RWPE2 (cell line): ENCODE results near the gene CRYGN.

Experiments
- ATAC-seq: fragments of 200-7000 bp; cut with Tn5 transposase; 3 replicates; pipeline ENCODE4 v1.9.1; 2021; ENCODE audit warnings: low read depth
- DNase-seq: peaks from one replicate; pipeline ENCODE4 v3.0.0-alpha.2; 2020; ENCODE audit warnings: low spot score
- H3K27ac ChIP-seq: fragments of 450-650 bp; 2 replicates; pipeline ENCODE4 v1.5.1; 2017; ENCODE audit warnings: mild to moderate bottlenecking; ENCODE audit not compliant: poor library complexity, severe bottlenecking
- H3K27me3 ChIP-seq: fragments of 250-450 bp; sonication (Bioruptor Pico); 2 replicates; pipeline ENCODE4 v1.5.1; 2021; ENCODE audit warnings: mild to moderate bottlenecking, moderate library complexity; ENCODE audit not compliant: insufficient read depth, poor library complexity, severe bottlenecking
- H3K36me3 ChIP-seq: fragments of 250-450 bp; sonication (Bioruptor Pico); 2 replicates; pipeline ENCODE4 v1.5.1; 2020; ENCODE audit warnings: low read depth, mild to moderate bottlenecking, moderate library complexity
- H3K4me1 ChIP-seq: fragments of 250-450 bp; sonication (Bioruptor Pico); 2 replicates; pipeline ENCODE4 v1.5.1; 2021; ENCODE audit warnings: mild to moderate bottlenecking, moderate library complexity; ENCODE audit not compliant: insufficient read depth, poor library complexity, severe bottlenecking
- H3K4me3 ChIP-seq: fragments of 250-450 bp; sonication (Bioruptor Pico); 2 replicates; pipeline ENCODE4 v1.5.1; 2021; ENCODE audit warnings: mild to moderate bottlenecking, moderate library complexity; ENCODE audit not compliant: severe bottlenecking
- H3K9me3 ChIP-seq: fragments of 250-450 bp; sonication (Bioruptor Pico); 2 replicates; pipeline ENCODE4 v1.5.1; 2021; ENCODE audit warnings: mild to moderate bottlenecking, moderate library complexity; ENCODE audit not compliant: severe bottlenecking
- TF ChIP-seq, protein P1 (sequence below): fragments of 450-650 bp; IDR thresholded peaks from one replicate; pipeline ENCODE4 v1.5.1; 2017; ENCODE audit warnings: mild to moderate bottlenecking, moderate library complexity; ENCODE audit not compliant: poor library complexity, severe bottlenecking

Gene CRYGN

DNA sequence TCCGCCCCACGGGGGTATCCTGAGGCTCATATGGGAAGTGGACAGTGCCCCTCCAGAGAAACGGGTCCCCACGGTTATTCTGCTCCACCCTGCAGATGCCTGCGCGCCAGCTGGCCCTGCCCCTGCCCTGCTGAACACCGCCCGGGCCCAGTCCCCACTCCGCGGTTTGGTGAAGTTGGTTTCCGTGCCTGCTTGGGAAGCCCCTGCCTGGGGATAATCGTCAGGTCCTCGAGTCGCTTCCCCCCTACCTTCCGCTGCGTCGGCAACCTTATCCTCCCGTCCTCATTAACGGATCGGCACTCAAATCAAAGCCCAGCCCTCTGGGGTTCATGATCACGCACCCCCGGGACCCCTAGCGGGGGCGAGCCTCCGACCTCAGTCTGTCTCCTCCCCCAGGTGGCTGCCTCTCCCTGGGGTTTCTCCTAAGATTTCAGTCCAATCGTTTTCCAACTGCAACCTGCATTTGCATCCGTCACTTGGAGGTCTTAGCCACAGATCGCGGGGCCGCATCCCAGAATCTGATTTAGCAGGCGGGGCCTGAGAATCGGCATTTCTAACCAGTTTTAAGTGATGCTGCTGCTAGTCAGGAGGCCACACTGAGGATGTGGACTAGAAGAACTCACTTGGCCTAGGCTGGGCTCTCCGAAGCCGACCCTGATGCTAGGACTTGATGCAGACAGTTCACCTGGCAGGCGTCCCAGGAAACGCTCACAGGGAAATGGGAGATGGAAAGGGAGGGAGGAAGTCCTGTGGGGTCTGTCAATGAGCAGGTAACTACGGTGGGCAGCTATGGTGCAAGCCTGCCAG lies 57.7 kb downstream of the CRYGN start:
- Histone ChIP-seq H3K36me3 (no peaks in the 10 kb centered on the region), H3K4me3 (no peak overlapping the region), H3K9me3 (no peaks in the 10 kb centered on the region), H3K4me1 (no peaks in the 10 kb centered on the region), H3K27ac (no peak overlapping the region), H3K27me3 (peaks cover 12% of the 10 kb centered on the region)
- TF ChIP-seq, protein P1, sequence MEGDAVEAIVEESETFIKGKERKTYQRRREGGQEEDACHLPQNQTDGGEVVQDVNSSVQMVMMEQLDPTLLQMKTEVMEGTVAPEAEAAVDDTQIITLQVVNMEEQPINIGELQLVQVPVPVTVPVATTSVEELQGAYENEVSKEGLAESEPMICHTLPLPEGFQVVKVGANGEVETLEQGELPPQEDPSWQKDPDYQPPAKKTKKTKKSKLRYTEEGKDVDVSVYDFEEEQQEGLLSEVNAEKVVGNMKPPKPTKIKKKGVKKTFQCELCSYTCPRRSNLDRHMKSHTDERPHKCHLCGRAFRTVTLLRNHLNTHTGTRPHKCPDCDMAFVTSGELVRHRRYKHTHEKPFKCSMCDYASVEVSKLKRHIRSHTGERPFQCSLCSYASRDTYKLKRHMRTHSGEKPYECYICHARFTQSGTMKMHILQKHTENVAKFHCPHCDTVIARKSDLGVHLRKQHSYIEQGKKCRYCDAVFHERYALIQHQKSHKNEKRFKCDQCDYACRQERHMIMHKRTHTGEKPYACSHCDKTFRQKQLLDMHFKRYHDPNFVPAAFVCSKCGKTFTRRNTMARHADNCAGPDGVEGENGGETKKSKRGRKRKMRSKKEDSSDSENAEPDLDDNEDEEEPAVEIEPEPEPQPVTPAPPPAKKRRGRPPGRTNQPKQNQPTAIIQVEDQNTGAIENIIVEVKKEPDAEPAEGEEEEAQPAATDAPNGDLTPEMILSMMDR: no peak
- ATAC-seq (no peak), DNase-seq (peak; percentile 58)

DNA sequence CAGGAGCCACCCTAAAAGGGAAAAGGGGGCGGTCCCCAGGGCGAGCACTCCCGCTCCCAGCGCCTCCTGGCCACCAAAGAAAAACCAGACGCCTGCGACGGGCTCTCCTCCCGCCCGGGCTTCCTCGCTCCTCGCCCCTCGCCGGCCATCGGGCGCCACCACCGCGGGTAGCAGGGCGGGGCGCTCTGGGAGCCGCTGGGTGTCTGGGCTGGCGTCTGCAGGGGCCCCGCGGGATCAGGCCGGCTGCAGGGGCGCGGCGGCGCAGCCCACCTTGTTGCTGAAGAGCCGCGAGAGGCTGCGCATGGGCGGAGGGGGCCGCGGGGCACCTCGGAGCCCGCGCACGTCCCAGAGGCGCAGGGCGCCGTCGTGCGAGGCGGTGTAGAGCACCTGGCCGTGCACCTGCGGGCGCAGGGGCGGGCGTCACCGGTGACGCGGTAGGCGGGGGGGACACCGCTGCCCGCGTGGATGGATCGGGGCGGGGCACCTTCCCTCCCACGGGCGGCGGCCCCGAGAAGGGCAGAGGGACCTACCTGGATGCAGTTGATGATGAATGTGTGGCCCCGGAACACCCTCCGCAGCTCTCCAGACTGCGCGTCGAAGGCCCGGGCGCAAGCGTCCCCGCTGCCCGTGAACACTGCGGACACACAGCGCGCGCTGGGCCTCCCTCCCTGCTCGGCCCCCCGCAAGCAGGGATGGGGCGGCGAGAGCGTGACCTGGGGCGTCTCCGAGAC lies 58.4 kb downstream of the CRYGN start:
- TF ChIP-seq, protein P1: no peak
- Histone ChIP-seq H3K4me3 (no peak overlapping the region), H3K4me1 (no peaks in the 10 kb centered on the region), H3K36me3 (peaks cover 5% of the 10 kb centered on the region; the same call in 1 of the 2 replicates), H3K27me3 (peaks cover 12% of the 10 kb centered on the region), H3K9me3 (no peaks in the 10 kb centered on the region), H3K27ac (no peak overlapping the region)
- DNase-seq: no peak
- ATAC-seq: peak; percentile 22; the same call in 1 of the 3 replicates

DNA sequence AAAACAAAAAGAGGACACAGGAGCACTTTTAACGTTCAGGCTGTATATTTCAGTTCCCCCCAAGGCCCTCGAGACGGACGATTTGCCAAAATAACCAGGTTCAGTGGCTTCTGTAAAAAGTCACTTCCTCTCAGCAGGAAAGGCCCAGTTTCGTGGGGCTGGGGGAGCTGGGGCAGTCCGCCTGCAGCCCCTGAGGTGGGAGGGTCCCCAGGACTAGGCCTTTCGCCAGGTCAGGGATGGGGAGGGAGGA lies 58.9 kb downstream of the CRYGN start:
- no peak for DNase-seq
- H3K4me3 ChIP-seq: no peak overlapping the region
- peaks cover 5% of the 10 kb centered on the region; the same call in 1 of the 2 replicates for H3K36me3 ChIP-seq
- ATAC-seq: no peak
- no peak overlapping the region for H3K27ac ChIP-seq
- peaks cover 12% of the 10 kb centered on the region for H3K27me3 ChIP-seq
- no peaks in the 10 kb centered on the region for H3K9me3 ChIP-seq
- no peaks in the 10 kb centered on the region for H3K4me1 ChIP-seq
- TF ChIP-seq, protein P1: no peak

DNA sequence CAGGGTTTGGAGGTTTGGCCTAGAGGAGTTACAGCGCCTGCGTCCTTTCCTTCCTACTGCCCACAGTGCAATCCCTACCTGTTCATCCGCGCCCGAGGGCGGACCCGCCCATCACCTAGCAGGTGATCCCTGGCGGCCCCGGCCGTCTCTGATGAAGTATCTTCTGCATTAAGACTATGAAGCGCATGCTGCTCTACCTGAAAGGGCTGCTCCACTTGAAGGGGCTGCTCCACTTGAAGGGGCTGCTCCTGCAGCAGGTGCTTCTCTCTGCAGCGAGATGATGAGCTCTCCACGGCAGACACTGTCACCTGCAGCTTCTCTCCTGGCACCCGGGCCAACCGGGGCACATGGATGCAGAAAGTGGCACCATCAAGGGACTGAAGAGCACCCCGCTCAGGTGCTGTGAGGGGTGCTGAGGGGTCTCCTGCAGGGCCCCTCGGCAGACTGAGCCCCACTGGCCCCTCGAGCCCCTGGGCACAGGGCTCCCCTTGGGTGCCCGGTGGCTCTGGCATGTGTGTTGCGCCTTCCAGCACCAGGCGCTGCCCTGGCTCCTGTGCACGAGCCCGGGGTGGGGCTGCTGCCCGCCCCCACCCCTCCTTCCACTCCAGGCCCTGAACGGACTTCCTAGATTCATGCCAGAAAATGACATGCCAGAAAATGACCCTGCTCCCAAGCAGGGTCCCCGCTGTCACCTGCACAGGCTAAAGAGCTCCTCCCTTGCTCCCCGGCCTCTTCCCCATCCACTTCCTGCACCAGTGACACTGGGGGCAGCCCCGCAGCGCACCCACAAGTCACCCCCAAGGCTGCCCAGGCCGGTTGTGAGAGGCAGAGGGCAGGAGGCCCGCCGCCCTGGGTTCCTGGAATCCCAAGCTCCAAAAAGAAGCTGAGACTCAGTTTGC lies 59.5 kb downstream of the CRYGN start:
- peaks cover 12% of the 10 kb centered on the region for H3K27me3 ChIP-seq
- no peak for ATAC-seq
- TF ChIP-seq, protein P1: no peak
- H3K9me3 ChIP-seq: no peaks in the 10 kb centered on the region
- no peak overlapping the region for H3K4me3 ChIP-seq
- no peak overlapping the region for H3K27ac ChIP-seq
- DNase-seq: no peak
- peaks cover 5% of the 10 kb centered on the region; the same call in 1 of the 2 replicates for H3K36me3 ChIP-seq
- H3K4me1 ChIP-seq: no peaks in the 10 kb centered on the region
